GM06990 (cell line): Measurements from ENCODE around the gene HOXA2.

Experiments
- DNase-seq: peaks from one replicate; pipeline ENCODE4 v3.0.0-alpha.2; 2011; ENCODE audit not compliant: insufficient read length; ENCODE audit errors: extremely low read depth
- H3K27me3 ChIP-seq: replicated peaks from 2 replicates; pipeline ENCODE4 v1.6.0; 2011; ENCODE audit warnings: low read length; ENCODE audit not compliant: control insufficient read depth, insufficient read depth
- H3K36me3 ChIP-seq: 2 replicates; pipeline ENCODE4 v1.5.1; 2011; ENCODE audit warnings: low read length; ENCODE audit not compliant: control insufficient read depth, insufficient read depth
- H3K4me3 ChIP-seq: replicated peaks from 2 replicates; pipeline ENCODE4 v1.5.1; 2011; ENCODE audit warnings: low read depth, mild to moderate bottlenecking, control low read depth, low read length
- TF ChIP-seq, protein P1 (sequence below): IDR thresholded peaks from 2 replicates; pipeline ENCODE4 v1.5.1; 2011; ENCODE audit warnings: low read length, control low read depth, mild to moderate bottlenecking, inconsistent platforms; ENCODE audit not compliant: insufficient read depth, poor library complexity, severe bottlenecking

Gene HOXA2

DNA sequence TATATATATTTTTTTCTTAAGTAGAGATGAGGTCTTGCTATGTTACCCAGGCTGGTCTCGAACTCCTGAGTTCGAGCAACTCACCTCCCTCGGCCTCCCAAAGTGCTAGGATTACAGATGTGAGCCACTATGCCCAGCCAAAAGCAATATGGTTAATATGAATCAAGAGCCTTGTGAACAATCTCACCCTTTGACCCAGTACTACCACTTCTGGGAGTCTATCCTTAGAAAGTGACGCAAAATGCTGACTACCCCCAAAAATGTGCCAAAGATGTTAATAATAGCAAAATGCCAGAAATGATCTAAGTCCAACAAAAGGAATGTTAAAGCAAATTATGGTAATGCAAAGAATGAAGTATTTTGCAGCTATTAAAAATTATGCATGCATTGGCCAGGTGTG lies 51.0 kb downstream of the HOXA2 start:
- DNase-seq = no peak
- no peak overlapping the region for H3K4me3 ChIP-seq
- H3K36me3 ChIP-seq = no peaks in the 10 kb centered on the region
- H3K27me3 ChIP-seq = no peaks in the 10 kb centered on the region
- TF ChIP-seq, protein P1, sequence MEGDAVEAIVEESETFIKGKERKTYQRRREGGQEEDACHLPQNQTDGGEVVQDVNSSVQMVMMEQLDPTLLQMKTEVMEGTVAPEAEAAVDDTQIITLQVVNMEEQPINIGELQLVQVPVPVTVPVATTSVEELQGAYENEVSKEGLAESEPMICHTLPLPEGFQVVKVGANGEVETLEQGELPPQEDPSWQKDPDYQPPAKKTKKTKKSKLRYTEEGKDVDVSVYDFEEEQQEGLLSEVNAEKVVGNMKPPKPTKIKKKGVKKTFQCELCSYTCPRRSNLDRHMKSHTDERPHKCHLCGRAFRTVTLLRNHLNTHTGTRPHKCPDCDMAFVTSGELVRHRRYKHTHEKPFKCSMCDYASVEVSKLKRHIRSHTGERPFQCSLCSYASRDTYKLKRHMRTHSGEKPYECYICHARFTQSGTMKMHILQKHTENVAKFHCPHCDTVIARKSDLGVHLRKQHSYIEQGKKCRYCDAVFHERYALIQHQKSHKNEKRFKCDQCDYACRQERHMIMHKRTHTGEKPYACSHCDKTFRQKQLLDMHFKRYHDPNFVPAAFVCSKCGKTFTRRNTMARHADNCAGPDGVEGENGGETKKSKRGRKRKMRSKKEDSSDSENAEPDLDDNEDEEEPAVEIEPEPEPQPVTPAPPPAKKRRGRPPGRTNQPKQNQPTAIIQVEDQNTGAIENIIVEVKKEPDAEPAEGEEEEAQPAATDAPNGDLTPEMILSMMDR = no peak
